ENCODE data around the gene RNGTT. TPM values are rescaled to one million over a fixed set of nuclear protein-coding genes. Genes with fewer than 3 reads are reported as not detected.

RNGTT gene
- polyA plus RNA-seq, 2 donors: 3.9 to 5.2 TPM

DNA sequence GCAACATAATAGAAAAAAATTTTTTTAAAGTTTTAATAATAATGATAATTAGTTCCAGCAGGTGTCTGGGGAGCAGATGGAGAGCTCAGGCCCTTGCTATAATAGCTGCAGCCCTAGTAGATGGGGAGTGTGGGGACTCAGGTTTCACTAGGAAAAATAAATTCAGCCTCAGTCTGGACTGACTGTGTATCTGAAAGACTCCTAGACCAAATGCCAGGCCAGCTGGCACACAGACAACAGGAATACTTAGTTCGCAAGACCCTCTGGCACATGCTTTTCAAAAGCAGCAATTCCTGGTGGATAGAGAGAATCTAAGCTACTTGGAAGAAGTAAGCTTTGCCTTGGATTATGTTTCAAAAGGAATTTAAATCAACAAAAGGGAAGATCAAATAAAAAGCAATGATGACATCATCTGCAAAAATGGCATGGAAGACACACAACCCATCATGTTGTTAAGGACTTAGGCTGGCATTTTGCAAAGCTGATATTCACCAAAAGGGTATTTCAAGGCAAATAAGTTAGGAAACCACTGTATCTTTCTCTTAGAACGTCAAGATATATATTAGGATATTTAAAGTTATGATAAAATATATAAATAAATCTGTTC is 107.8 kb downstream of the RNGTT start:
- 74 to 92% methylated on average over 2 of the region's 2 CpGs for WGBS, 2 donors
- no peak overlapping the region for H3K27ac ChIP-seq (ENCODE audit: low read depth in 2 of 2, low read length in 1 of 2)
- H3K36me3 ChIP-seq (ENCODE audit: control insufficient read depth in 2 of 2, insufficient read depth in 2 of 2, low read length in 1 of 2): no peaks in the 10 kb centered on the region
- no peaks in the 10 kb centered on the region for H3K27me3 ChIP-seq (ENCODE audit: control insufficient read depth in 1 of 2, insufficient read depth in 2 of 2, low read length in 2 of 2)
- H3K9me3 ChIP-seq (ENCODE audit: control insufficient read depth in 2 of 2, insufficient read depth in 1 of 2, low read depth in 1 of 2, low read length in 1 of 2): no peaks in the 10 kb centered on the region
- no peaks in the 10 kb centered on the region for H3K4me1 ChIP-seq (ENCODE audit: control insufficient read depth in 2 of 2, insufficient read depth in 2 of 2, low read length in 1 of 2)
- no peak overlapping the region for H3K4me3 ChIP-seq (ENCODE audit: low read depth in 1 of 2, low read length in 2 of 2)

DNA sequence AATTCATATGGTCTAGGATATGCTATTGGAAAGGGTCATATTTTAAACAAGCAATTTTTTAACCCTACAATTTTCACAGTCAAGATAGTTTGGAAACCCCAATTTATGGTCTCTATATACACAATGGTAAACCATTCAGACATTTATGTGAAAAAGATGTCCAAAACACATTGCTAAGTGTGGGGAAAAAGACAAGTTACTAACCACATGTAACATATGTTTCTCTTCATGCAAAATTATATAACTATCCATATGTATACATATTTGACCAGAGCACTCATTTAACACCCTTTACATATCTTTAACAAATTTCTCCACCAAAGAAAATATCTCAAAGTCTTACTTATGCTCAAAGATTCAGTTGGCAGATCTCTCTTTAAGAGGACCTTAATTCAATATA is 110.6 kb downstream of the RNGTT start:
- Histone ChIP-seq H3K4me1 (ENCODE audit: control insufficient read depth in 2 of 2, insufficient read depth in 2 of 2, low read length in 1 of 2) (no peaks in the 10 kb centered on the region), H3K27me3 (ENCODE audit: control insufficient read depth in 1 of 2, insufficient read depth in 2 of 2, low read length in 2 of 2) (no peaks in the 10 kb centered on the region), H3K36me3 (ENCODE audit: control insufficient read depth in 2 of 2, insufficient read depth in 2 of 2, low read length in 1 of 2) (no peaks in the 10 kb centered on the region), H3K4me3 (ENCODE audit: low read depth in 1 of 2, low read length in 2 of 2) (no peak overlapping the region), H3K27ac (ENCODE audit: low read depth in 2 of 2, low read length in 1 of 2) (no peak overlapping the region), H3K9me3 (ENCODE audit: control insufficient read depth in 2 of 2, insufficient read depth in 1 of 2, low read depth in 1 of 2, low read length in 1 of 2) (no peaks in the 10 kb centered on the region)

DNA sequence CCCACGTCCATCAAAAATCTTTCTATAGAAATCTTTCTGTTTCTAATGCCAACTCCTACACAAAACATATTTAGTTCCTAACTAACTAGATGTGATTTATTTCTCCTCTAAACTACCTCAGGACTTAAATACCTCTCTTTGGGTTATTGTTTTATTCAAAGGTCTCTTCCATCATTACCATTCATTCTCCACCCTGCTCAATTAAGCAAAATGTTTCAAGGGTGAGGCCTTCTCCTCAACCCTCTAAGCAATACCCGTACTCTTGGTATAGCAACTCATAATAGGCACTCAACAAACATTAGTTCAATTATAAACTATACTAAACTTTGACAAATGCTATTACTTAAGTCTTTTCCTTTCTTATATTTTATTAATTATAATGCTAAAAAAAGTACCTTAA is 111.4 kb downstream of the RNGTT start:
- WGBS, 2 donors: 92 to 94% methylated on average over 2 of the region's 2 CpGs
- Histone ChIP-seq H3K4me3 (ENCODE audit: low read depth in 1 of 2, low read length in 2 of 2) (no peak overlapping the region), H3K27ac (ENCODE audit: low read depth in 2 of 2, low read length in 1 of 2) (no peak overlapping the region), H3K4me1 (ENCODE audit: control insufficient read depth in 2 of 2, insufficient read depth in 2 of 2, low read length in 1 of 2) (no peaks in the 10 kb centered on the region), H3K36me3 (ENCODE audit: control insufficient read depth in 2 of 2, insufficient read depth in 2 of 2, low read length in 1 of 2) (no peaks in the 10 kb centered on the region), H3K9me3 (ENCODE audit: control insufficient read depth in 2 of 2, insufficient read depth in 1 of 2, low read depth in 1 of 2, low read length in 1 of 2) (no peaks in the 10 kb centered on the region), H3K27me3 (ENCODE audit: control insufficient read depth in 1 of 2, insufficient read depth in 2 of 2, low read length in 2 of 2) (no peaks in the 10 kb centered on the region)

DNA sequence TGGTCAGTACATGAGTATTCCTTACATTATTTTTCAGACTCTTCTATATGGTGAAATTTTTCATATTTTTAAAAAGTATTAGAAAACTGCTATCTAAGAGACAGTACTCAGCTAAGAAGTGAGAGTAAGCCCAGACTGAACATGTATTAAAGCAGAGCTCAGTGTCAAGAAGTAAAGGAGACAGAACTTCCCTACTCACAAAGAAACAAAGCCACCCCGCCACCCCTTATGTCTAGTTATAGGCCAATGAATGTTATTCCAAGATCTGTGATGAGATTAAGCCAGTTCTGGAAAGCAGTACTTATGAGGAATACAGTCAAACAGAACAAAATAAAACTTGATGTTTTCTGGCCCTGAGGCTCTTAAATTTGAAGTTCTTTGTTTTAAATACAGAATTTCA is 114.5 kb downstream of the RNGTT start:
- WGBS, 2 donors: 82 to 93% methylated on average over 1 of the region's 1 CpG
- Histone ChIP-seq H3K27ac (ENCODE audit: low read depth in 2 of 2, low read length in 1 of 2) (no peak overlapping the region), H3K4me3 (ENCODE audit: low read depth in 1 of 2, low read length in 2 of 2) (no peak overlapping the region), H3K36me3 (ENCODE audit: control insufficient read depth in 2 of 2, insufficient read depth in 2 of 2, low read length in 1 of 2) (no peaks in the 10 kb centered on the region), H3K4me1 (ENCODE audit: control insufficient read depth in 2 of 2, insufficient read depth in 2 of 2, low read length in 1 of 2) (no peaks in the 10 kb centered on the region), H3K27me3 (ENCODE audit: control insufficient read depth in 1 of 2, insufficient read depth in 2 of 2, low read length in 2 of 2) (no peaks in the 10 kb centered on the region), H3K9me3 (ENCODE audit: control insufficient read depth in 2 of 2, insufficient read depth in 1 of 2, low read depth in 1 of 2, low read length in 1 of 2) (no peaks in the 10 kb centered on the region)

DNA sequence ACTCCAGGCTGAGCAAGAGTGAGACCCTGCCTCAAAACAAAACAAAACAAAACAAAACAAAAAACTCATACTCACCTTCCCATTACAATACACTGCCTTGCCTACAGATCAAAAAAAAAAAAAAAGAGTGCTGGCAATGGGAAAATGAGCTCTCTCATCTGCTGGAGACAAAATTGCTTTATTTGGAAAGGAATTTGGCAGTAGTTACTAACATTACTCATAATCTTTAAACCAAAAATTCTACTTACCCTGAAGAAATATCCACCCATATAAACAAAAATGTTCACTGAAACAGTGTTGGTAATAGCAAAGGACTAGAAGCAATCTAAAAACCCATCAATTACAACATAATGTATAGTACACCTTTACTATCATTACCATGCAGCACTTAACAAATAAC is 120.4 kb downstream of the RNGTT start:
- no peak overlapping the region for H3K4me3 ChIP-seq (ENCODE audit: low read depth in 1 of 2, low read length in 2 of 2)
- no peaks in the 10 kb centered on the region for H3K9me3 ChIP-seq (ENCODE audit: control insufficient read depth in 2 of 2, insufficient read depth in 1 of 2, low read depth in 1 of 2, low read length in 1 of 2)
- no peaks in the 10 kb centered on the region for H3K36me3 ChIP-seq (ENCODE audit: control insufficient read depth in 2 of 2, insufficient read depth in 2 of 2, low read length in 1 of 2)
- H3K4me1 ChIP-seq (ENCODE audit: control insufficient read depth in 2 of 2, insufficient read depth in 2 of 2, low read length in 1 of 2): no peaks in the 10 kb centered on the region
- H3K27me3 ChIP-seq (ENCODE audit: control insufficient read depth in 1 of 2, insufficient read depth in 2 of 2, low read length in 2 of 2): no peaks in the 10 kb centered on the region
- H3K27ac ChIP-seq (ENCODE audit: low read depth in 2 of 2, low read length in 1 of 2): no peak overlapping the region

DNA sequence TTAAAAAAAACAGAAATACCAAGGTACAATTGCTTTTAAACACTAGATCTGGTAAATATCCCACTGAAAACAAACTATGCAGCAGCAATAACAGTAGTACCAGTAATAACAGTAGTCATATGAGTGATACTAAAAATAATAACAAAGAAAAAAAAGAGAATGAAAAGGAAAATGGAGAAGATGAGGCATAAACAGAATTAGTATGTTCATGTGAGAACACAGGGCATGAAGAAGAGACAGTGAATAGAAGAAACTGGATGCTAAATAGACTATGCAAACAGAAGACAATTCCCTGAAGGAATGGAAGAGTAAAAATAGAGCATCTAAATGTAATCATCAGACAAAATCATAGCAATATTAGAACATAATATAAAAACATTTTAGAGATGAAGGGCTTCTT is 121.1 kb downstream of the RNGTT start:
- Histone ChIP-seq H3K4me3 (ENCODE audit: low read depth in 1 of 2, low read length in 2 of 2) (no peak overlapping the region), H3K36me3 (ENCODE audit: control insufficient read depth in 2 of 2, insufficient read depth in 2 of 2, low read length in 1 of 2) (no peaks in the 10 kb centered on the region), H3K4me1 (ENCODE audit: control insufficient read depth in 2 of 2, insufficient read depth in 2 of 2, low read length in 1 of 2) (no peaks in the 10 kb centered on the region), H3K9me3 (ENCODE audit: control insufficient read depth in 2 of 2, insufficient read depth in 1 of 2, low read depth in 1 of 2, low read length in 1 of 2) (no peaks in the 10 kb centered on the region), H3K27ac (ENCODE audit: low read depth in 2 of 2, low read length in 1 of 2) (no peak overlapping the region), H3K27me3 (ENCODE audit: control insufficient read depth in 1 of 2, insufficient read depth in 2 of 2, low read length in 2 of 2) (no peaks in the 10 kb centered on the region)

DNA sequence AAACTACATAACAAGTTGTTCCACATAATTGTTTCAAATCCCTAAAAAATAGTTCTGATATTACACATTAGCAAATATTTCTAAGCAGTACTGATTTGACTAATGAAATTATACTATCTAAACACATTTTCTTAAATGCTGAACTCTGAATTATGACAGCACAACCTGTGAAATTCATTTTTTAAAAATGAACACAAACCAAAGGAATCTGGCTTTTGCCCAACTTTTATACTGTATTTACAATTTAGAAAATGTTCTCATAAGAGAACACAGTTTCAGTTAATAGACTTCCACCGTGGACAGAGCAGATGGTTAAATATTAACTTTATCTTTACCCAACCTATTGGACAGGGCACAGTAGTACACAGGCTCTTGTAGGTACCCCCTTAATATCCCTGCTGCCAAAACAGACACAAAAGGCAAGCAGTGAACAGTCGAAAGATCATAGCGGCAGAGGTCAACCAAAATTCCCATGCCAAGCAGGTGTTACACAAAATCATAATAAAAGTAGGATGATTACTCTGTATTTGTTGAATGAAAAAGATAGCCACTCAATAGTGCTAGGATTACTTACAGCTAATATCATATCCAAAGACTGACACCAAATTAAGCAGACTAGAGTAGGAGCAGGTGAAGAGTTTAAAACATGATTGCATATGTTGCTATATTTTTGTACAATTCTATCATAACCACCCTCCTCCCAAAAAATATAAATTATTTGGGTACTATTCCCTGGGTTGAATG is 122.5 kb downstream of the RNGTT start:
- Histone ChIP-seq H3K4me3 (ENCODE audit: low read depth in 1 of 2, low read length in 2 of 2) (no peak overlapping the region), H3K27ac (ENCODE audit: low read depth in 2 of 2, low read length in 1 of 2) (no peak overlapping the region), H3K36me3 (ENCODE audit: control insufficient read depth in 2 of 2, insufficient read depth in 2 of 2, low read length in 1 of 2) (no peaks in the 10 kb centered on the region), H3K27me3 (ENCODE audit: control insufficient read depth in 1 of 2, insufficient read depth in 2 of 2, low read length in 2 of 2) (no peaks in the 10 kb centered on the region), H3K4me1 (ENCODE audit: control insufficient read depth in 2 of 2, insufficient read depth in 2 of 2, low read length in 1 of 2) (no peaks in the 10 kb centered on the region), H3K9me3 (ENCODE audit: control insufficient read depth in 2 of 2, insufficient read depth in 1 of 2, low read depth in 1 of 2, low read length in 1 of 2) (peaks cover 0 to 3% of the 10 kb centered on the region in 2 donors)
- 60 to 69% methylated on average over 3 of the region's 3 CpGs for WGBS, 2 donors

DNA sequence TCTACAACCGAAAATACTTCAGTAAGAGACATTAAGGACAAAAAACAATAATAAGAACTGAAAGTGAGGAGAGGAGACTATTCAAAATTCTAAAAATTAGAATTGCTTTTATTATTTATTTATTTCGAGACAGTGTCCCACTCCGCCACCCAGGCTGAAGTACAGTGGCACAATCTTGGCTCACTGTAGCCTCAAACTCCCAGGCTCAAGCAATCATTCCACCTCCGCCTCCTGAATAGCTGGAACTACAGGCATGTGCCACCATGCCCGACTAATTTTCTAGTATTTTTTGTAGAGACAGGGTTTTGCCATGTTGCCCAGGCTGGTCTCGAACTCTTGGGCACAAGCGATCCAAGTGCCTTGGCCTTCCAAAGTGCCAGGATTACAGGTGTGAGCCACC is 123.1 kb downstream of the RNGTT start:
- H3K4me3 ChIP-seq (ENCODE audit: low read depth in 1 of 2, low read length in 2 of 2): no peak overlapping the region
- H3K27me3 ChIP-seq (ENCODE audit: control insufficient read depth in 1 of 2, insufficient read depth in 2 of 2, low read length in 2 of 2): no peaks in the 10 kb centered on the region
- no peaks in the 10 kb centered on the region for H3K4me1 ChIP-seq (ENCODE audit: control insufficient read depth in 2 of 2, insufficient read depth in 2 of 2, low read length in 1 of 2)
- H3K36me3 ChIP-seq (ENCODE audit: control insufficient read depth in 2 of 2, insufficient read depth in 2 of 2, low read length in 1 of 2): no peaks in the 10 kb centered on the region
- peaks cover 0 to 3% of the 10 kb centered on the region in 2 donors for H3K9me3 ChIP-seq (ENCODE audit: control insufficient read depth in 2 of 2, insufficient read depth in 1 of 2, low read depth in 1 of 2, low read length in 1 of 2)
- WGBS, 2 donors: 89 to 91% methylated on average over 7 of the region's 7 CpGs
- H3K27ac ChIP-seq (ENCODE audit: low read depth in 2 of 2, low read length in 1 of 2): no peak overlapping the region

DNA sequence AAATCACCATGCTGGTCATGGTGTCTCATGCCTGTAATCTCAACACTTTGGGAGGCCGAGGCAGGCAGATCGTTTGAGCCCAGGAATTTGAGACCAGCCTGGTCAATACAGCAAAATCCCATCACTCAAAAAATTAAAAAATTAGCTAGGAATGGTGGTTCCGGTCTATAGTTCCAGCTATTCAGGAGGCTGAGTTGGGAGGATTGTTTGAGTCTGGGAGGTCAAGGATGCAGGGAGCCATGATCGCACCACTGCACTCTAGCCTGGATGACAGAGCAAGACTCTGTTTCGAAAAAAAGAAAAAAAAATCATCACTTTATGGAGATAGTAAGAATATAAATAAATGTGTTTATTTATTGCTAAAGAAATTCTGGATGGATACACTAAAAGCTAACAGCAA is 124.1 kb downstream of the RNGTT start:
- Histone ChIP-seq H3K4me1 (ENCODE audit: control insufficient read depth in 2 of 2, insufficient read depth in 2 of 2, low read length in 1 of 2) (no peaks in the 10 kb centered on the region), H3K36me3 (ENCODE audit: control insufficient read depth in 2 of 2, insufficient read depth in 2 of 2, low read length in 1 of 2) (no peaks in the 10 kb centered on the region), H3K27me3 (ENCODE audit: control insufficient read depth in 1 of 2, insufficient read depth in 2 of 2, low read length in 2 of 2) (no peaks in the 10 kb centered on the region), H3K4me3 (ENCODE audit: low read depth in 1 of 2, low read length in 2 of 2) (no peak overlapping the region), H3K27ac (ENCODE audit: low read depth in 2 of 2, low read length in 1 of 2) (no peak overlapping the region), H3K9me3 (ENCODE audit: control insufficient read depth in 2 of 2, insufficient read depth in 1 of 2, low read depth in 1 of 2, low read length in 1 of 2) (peaks cover 0 to 3% of the 10 kb centered on the region in 2 donors)
- WGBS, 2 donors: 95 to 97% methylated on average over 5 of the region's 5 CpGs

DNA sequence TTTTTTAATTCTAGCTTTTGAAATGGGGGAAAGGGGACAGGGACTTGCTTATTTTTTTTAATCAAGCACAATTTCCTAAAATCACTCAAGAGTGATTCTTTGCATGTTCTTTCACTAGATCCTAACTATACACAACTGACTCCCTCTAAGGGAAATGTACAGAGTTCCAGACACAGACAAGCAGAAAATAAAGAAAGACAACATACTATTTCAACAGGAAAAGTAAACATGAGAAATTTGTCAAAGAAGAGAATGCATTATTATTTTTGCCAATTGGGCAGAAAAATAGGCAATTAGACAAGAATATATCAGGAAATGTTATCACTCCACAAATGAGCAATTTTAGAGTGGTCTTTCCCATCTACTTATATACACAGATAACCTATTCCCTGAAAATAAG is 128.2 kb downstream of the RNGTT start:
- Histone ChIP-seq H3K27me3 (ENCODE audit: control insufficient read depth in 1 of 2, insufficient read depth in 2 of 2, low read length in 2 of 2) (no peaks in the 10 kb centered on the region), H3K9me3 (ENCODE audit: control insufficient read depth in 2 of 2, insufficient read depth in 1 of 2, low read depth in 1 of 2, low read length in 1 of 2) (peaks cover 0 to 3% of the 10 kb centered on the region in 2 donors), H3K4me3 (ENCODE audit: low read depth in 1 of 2, low read length in 2 of 2) (no peak overlapping the region), H3K4me1 (ENCODE audit: control insufficient read depth in 2 of 2, insufficient read depth in 2 of 2, low read length in 1 of 2) (no peaks in the 10 kb centered on the region), H3K27ac (ENCODE audit: low read depth in 2 of 2, low read length in 1 of 2) (no peak overlapping the region), H3K36me3 (ENCODE audit: control insufficient read depth in 2 of 2, insufficient read depth in 2 of 2, low read length in 1 of 2) (no peaks in the 10 kb centered on the region)

All from esophagus (tissue), 2 donors.